Endothelial cell of umbilical vein (primary cell): ENCODE data around the gene OR7A5. TPM values are rescaled to one million over a fixed set of nuclear protein-coding genes. Genes with fewer than 3 reads are reported as not detected.

ENCODE experiments used
- BruUV-seq: library from RNA; stranded (reverse); fragments of 400-500 nt; replicated peaks from 2 replicates; lab custom pipeline; 2021; lab: Mats Ljungman, UMichigan
- CTCF ChIA-PET: fragments of 300-600, 350-600 bp; sonication (Branson Sonifier 250); formaldehyde crosslinking; loops from one replicate; lab custom pipeline; 2021; ENCODE audit warnings: antibody characterized with exemption, inconsistent platforms; lab: Charles Lee
- POLR2A ChIA-PET: fragments of 300-600, 350-600 bp; sonication (Branson Sonifier 250); formaldehyde crosslinking; loops from one replicate; lab custom pipeline; 2021; ENCODE audit warnings: antibody characterized with exemption, inconsistent platforms; lab: Charles Lee
- DNase-seq: peaks from one replicate; pipeline ENCODE4 v3.0.0-alpha.2; 2011; ENCODE audit warnings: low read depth, low spot score
- FAIRE-seq: peaks from 2 replicates; lab custom pipeline; 2011; peaks lifted over from hg19 to GRCh38; lab: Jason Lieb, UNC
- H2AFZ ChIP-seq: 2 replicates; pipeline ENCODE4 v1.6.0; 2012; ENCODE audit warnings: low read depth, low read length, control low read depth, inconsistent platforms
- H3K27ac ChIP-seq: 2 replicates; pipeline ENCODE4 v1.5.1; 2011; ENCODE audit warnings: low read depth, mild to moderate bottlenecking, control low read depth, low read length, moderate library complexity; ENCODE audit not compliant: insufficient read depth
- H3K27me3 ChIP-seq, 2 experiments: 2 replicates each; pipeline versions ENCODE4 v1.6.0 to v1.6.1; 2011; ENCODE audit warnings: low read length in 2 of 2, mixed read lengths in 1 of 2; ENCODE audit not compliant: control insufficient read depth in 2 of 2, insufficient read depth in 2 of 2
- H3K36me3 ChIP-seq, 2 experiments: 2 replicates in 1 of 2; 3 replicates in 1 of 2; pipeline ENCODE4 v1.5.1; 2011; ENCODE audit warnings: low read length in 2 of 2, mild to moderate bottlenecking in 1 of 2, moderate library complexity in 1 of 2; ENCODE audit not compliant: control insufficient read depth in 2 of 2, insufficient read depth in 2 of 2; ENCODE audit errors: extremely low read depth in 1 of 2
- H3K4me1 ChIP-seq: 3 replicates; pipeline ENCODE4 v1.5.1; 2011; ENCODE audit warnings: mild to moderate bottlenecking, low read length; ENCODE audit not compliant: control insufficient read depth, insufficient read depth; ENCODE audit errors: extremely low read depth
- H3K4me2 ChIP-seq: 2 replicates; pipeline ENCODE4 v1.6.1; 2011; ENCODE audit warnings: low read length, control low read depth, mixed read lengths; ENCODE audit not compliant: insufficient read depth
- H3K4me3 ChIP-seq, 3 experiments: fragments of 200-600 bp in 1 of 3; sonication (generic), shearing (Covaris generic) in 1 of 3; replicated peaks in 1 of 3; 2 replicates each; pipeline ENCODE4 v1.5.1; 2011 to 2016; ENCODE audit warnings: control low read depth in 3 of 3, low read length in 3 of 3, mild to moderate bottlenecking in 2 of 3, inconsistent platforms in 1 of 3, low read depth in 1 of 3, moderate library complexity in 1 of 3; ENCODE audit not compliant: insufficient read depth in 1 of 3
- H3K79me2 ChIP-seq: 2 replicates; pipeline ENCODE4 v1.6.0; 2012; ENCODE audit warnings: low read length, inconsistent platforms; ENCODE audit not compliant: control insufficient read depth, insufficient read depth
- H3K9ac ChIP-seq: replicated peaks from 2 replicates; pipeline ENCODE3; 2011; ENCODE audit warnings: low read length, control low read depth; ENCODE audit not compliant: insufficient read depth; ENCODE audit errors: extremely low read depth
- H3K9me1 ChIP-seq: replicated peaks from 3 replicates; pipeline ENCODE4 v1.6.0; 2011; ENCODE audit warnings: mild to moderate bottlenecking, low read length; ENCODE audit not compliant: control insufficient read depth, insufficient read depth; ENCODE audit errors: extremely low read depth
- H3K9me3 ChIP-seq: replicated peaks from 2 replicates; pipeline ENCODE4 v1.5.1; 2012; ENCODE audit warnings: low read length, inconsistent platforms; ENCODE audit not compliant: control insufficient read depth, insufficient read depth
- H4K20me1 ChIP-seq: replicated peaks from 2 replicates; pipeline ENCODE3; 2011; ENCODE audit warnings: mild to moderate bottlenecking, low read length; ENCODE audit not compliant: control insufficient read depth, insufficient read depth; ENCODE audit errors: extremely low read depth
- CTCF ChIP-seq, 2 donors: IDR thresholded peaks; 1 replicate in 1 of 2; 2 replicates in 1 of 2; pipeline ENCODE4 v1.5.1; 2011; ENCODE audit warnings: low read length in 2 of 2, mild to moderate bottlenecking in 2 of 2, moderate library complexity in 2 of 2, control low read depth in 1 of 2, inconsistent platforms in 1 of 2, low read depth in 1 of 2; ENCODE audit not compliant: insufficient read depth in 1 of 2; ENCODE audit errors: extremely low read depth in 1 of 2
- EZH2 ChIP-seq: IDR thresholded peaks from 2 replicates; pipeline ENCODE4 v1.6.1; 2012; ENCODE audit warnings: borderline replicate concordance, low read depth, mild to moderate bottlenecking, moderate library complexity, low read length, inconsistent platforms; ENCODE audit not compliant: severe bottlenecking
- FOS ChIP-seq: IDR thresholded peaks from 2 replicates; pipeline ENCODE4 v1.6.1; 2011; ENCODE audit warnings: mild to moderate bottlenecking, low read length, moderate library complexity, borderline replicate concordance; ENCODE audit not compliant: insufficient read depth
- GATA2 ChIP-seq: IDR thresholded peaks from 2 replicates; pipeline ENCODE4 v1.7.0; 2011; ENCODE audit warnings: low read depth, mild to moderate bottlenecking, moderate library complexity, mixed read lengths, low read length; ENCODE audit not compliant: insufficient read length, insufficient read depth
- JUN ChIP-seq: IDR thresholded peaks from 2 replicates; pipeline ENCODE4 v1.6.1; 2011; ENCODE audit warnings: borderline replicate concordance, low read depth; ENCODE audit not compliant: insufficient read length, insufficient read depth
- MYC ChIP-seq: IDR thresholded peaks from one replicate; pipeline ENCODE4 v1.6.1; 2011; ENCODE audit warnings: mild to moderate bottlenecking, low read depth, low read length
- POLR2AphosphoS5 ChIP-seq: IDR thresholded peaks from 2 replicates; pipeline ENCODE4 v1.6.1; 2012; ENCODE audit warnings: low read depth, mild to moderate bottlenecking, control low read depth, low read length, moderate library complexity; ENCODE audit not compliant: insufficient read depth
- dilution Hi-C: fragments of 300-500 bp; cut with MboI; formaldehyde crosslinking; loops from one replicate; pipeline ENCODE4 v1.15.0; 2019; ENCODE audit warnings: low sequenced_read_pairs; ENCODE audit not compliant: extremely low pct_ligation_motif_present
- intact Hi-C: fragments of 100-400 bp; cut with micrococcal nuclease; formaldehyde crosslinking; loops from one replicate; pipeline ENCODE4 v1.10.0; 2022
- polyA plus RNA-seq, 4 experiments: library from polyadenylated mRNA; depleted of rRNA in 3 of 4; stranded (reverse) in 3 of 4; unstranded in 1 of 4; fragments of >200 nt; gene quantifications; 2 replicates each; pipeline versions ENCODE4 v1.2.1 to v1.2.3, GENCODE V29; 2011 to 2012; ENCODE audit warnings: missing spikeins in 1 of 4
- total RNA-seq: library from RNA; stranded (reverse); gene quantifications from 2 replicates; pipeline ENCODE4 v1.2.3, GENCODE V29; 2021

The OR7A5 gene
- total and polyA plus RNA-seq, 2 donors (not counting 3 experiments of a cell fraction or from before 2014, with no cell fraction given): not detected

GRCh38 chr19:14821937-14822336, 13.0 kb downstream of the OR7A5 start:
- no peak for TF ChIP-seq POLR2AphosphoS5
- TF ChIP-seq GATA2: no peak
- no peak for TF ChIP-seq JUN
- no peak for TF ChIP-seq EZH2
- no peak for TF ChIP-seq CTCF (IDR thresholded peaks at IDR 0.05; ENCODE audit: extremely low read depth in 1 of 2, insufficient read depth in 1 of 2, low read depth in 1 of 2, low read length in 2 of 2)
- dilution Hi-C loops: no loop called here
- ChIA-PET POLR2A (no interaction called here), CTCF (no interaction called here)
- Histone ChIP-seq H3K27me3 (no peaks in the 10 kb centered on the region), H3K79me2 (no peaks in the 10 kb centered on the region), H3K4me3 (no peak overlapping the region), H3K9ac (no peak overlapping the region), H3K4me2 (no peak overlapping the region), H3K27ac (no peak overlapping the region), H3K9me1 (no peaks in the 10 kb centered on the region), H2AFZ (no peak overlapping the region), H3K9me3 (no peaks in the 10 kb centered on the region), H3K36me3 (no peaks in the 10 kb centered on the region), H3K4me1 (no peaks in the 10 kb centered on the region), H4K20me1 (no peaks in the 10 kb centered on the region)
- FAIRE-seq (no peak), DNase-seq (no peak)
- intact Hi-C loops: no loop called here
- BruUV-seq: no TSS peak

- no peaks in the 10 kb centered on the region for H4K20me1 ChIP-seq
- intact Hi-C loops: no loop called here
- DNase-seq (no peak), FAIRE-seq (no peak)
- H3K4me1 ChIP-seq: no peaks in the 10 kb centered on the region
- H3K9me1 ChIP-seq: no peaks in the 10 kb centered on the region
- H3K27me3 ChIP-seq: no peaks in the 10 kb centered on the region
- BruUV-seq: no TSS peak
- no peaks in the 10 kb centered on the region for H3K36me3 ChIP-seq
- H3K4me3 ChIP-seq: no peak overlapping the region
- no peak overlapping the region for H3K9ac ChIP-seq
- H3K9me3 ChIP-seq: no peaks in the 10 kb centered on the region
- ChIA-PET CTCF (no interaction called here), POLR2A (no interaction called here)
- H3K79me2 ChIP-seq: no peaks in the 10 kb centered on the region
- dilution Hi-C loops: no loop called here
- H3K27ac ChIP-seq: no peak overlapping the region
- TF ChIP-seq POLR2AphosphoS5 (no peak), MYC (no peak), EZH2 (no peak), FOS (no peak)
- H3K4me2 ChIP-seq: no peak overlapping the region
- H2AFZ ChIP-seq: no peak overlapping the region
Observed at GRCh38 chr19:14818588-14818987, 16.4 kb downstream of the OR7A5 start.
